GM12865 (cell line): ENCODE data around the gene C10orf88.

Experiments
- DNase-seq: peaks from one replicate; pipeline ENCODE4 v3.0.0; 2010; ENCODE audit warnings: low read depth
- H3K4me3 ChIP-seq: 2 replicates; pipeline ENCODE4 v1.5.1; 2011; ENCODE audit warnings: mild to moderate bottlenecking, low read depth, low read length, control low read depth
- TF ChIP-seq, protein P1 (sequence below): IDR thresholded peaks from 2 replicates; pipeline ENCODE4 v1.5.1; 2011; ENCODE audit warnings: low read length, control low read depth, low read depth, inconsistent platforms; ENCODE audit not compliant: insufficient read depth; ENCODE audit errors: missing control alignments

C10orf88 gene

DNA sequence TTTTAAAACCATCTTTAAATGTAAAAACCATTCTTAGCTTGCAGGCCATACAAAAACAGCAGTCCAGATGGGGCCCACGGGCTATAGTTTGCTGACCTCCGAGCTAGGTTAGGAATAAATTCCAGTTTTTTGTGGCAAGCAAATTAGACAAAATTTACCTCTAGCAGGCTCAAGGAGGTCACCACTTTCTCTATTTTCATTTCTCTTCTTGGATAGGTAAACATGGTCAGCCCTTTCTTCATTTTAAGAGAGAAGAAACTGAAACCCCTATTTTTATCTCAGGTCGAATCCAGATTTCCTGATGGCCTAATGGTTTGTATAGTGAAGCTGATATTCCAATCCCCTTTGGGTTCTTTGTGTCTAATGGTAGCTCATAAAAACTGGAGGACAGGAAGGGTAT is 43.8 kb upstream of the C10orf88 start:
- TF ChIP-seq, protein P1, sequence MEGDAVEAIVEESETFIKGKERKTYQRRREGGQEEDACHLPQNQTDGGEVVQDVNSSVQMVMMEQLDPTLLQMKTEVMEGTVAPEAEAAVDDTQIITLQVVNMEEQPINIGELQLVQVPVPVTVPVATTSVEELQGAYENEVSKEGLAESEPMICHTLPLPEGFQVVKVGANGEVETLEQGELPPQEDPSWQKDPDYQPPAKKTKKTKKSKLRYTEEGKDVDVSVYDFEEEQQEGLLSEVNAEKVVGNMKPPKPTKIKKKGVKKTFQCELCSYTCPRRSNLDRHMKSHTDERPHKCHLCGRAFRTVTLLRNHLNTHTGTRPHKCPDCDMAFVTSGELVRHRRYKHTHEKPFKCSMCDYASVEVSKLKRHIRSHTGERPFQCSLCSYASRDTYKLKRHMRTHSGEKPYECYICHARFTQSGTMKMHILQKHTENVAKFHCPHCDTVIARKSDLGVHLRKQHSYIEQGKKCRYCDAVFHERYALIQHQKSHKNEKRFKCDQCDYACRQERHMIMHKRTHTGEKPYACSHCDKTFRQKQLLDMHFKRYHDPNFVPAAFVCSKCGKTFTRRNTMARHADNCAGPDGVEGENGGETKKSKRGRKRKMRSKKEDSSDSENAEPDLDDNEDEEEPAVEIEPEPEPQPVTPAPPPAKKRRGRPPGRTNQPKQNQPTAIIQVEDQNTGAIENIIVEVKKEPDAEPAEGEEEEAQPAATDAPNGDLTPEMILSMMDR: no peak
- H3K4me3 ChIP-seq: peak overlapping the region; percentile 25; the same call in 1 of the 2 replicates
- DNase-seq: peak; percentile 26

DNA sequence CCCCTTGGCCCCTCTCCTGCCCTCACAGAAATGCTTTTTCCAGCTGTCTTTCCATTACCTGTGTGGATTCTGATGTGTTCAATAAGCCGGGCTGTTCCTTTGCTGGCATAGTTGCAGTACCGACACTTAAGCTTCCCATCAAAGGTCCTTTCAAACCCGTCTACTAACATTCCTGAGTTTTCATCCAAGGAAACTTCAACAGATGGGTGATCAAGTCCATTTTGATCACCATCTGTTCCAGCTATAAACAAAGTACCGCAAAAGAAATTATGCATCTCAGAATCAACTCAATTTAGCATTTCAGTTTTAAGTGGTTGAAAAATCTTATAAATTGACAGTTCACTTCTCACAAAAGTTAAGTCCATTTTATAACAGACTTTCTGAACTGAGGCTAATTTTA is 41.9 kb upstream of the C10orf88 start:
- TF ChIP-seq, protein P1: no peak
- DNase-seq: no peak
- no peak overlapping the region for H3K4me3 ChIP-seq

DNA sequence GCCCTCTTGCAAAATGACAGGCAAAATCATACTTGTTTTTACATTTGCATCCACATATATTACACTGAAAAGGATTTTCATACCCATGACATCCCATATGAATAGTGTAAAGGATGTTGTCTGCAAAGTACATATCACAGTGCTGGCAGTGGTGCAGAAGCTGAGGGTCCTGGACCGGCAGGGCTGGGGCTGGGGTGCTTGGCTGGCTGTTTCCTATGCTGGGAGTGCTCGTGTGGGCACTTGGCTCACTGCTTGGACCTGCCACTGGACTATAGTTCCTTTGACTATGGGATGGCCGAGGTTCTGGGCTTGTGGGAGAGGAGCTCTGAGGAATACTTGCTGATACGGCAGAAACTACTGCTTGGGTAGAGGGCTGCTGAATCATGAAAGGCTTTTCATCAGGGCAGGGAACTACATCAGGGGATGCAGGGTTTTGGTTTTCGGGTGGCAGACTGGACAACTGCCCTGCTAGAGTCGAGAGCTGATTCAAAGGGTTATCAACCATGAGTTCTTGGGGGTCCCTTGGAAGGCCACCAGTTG is 39.8 kb upstream of the C10orf88 start:
- no peak overlapping the region for H3K4me3 ChIP-seq
- TF ChIP-seq, protein P1: no peak
- no peak for DNase-seq

DNA sequence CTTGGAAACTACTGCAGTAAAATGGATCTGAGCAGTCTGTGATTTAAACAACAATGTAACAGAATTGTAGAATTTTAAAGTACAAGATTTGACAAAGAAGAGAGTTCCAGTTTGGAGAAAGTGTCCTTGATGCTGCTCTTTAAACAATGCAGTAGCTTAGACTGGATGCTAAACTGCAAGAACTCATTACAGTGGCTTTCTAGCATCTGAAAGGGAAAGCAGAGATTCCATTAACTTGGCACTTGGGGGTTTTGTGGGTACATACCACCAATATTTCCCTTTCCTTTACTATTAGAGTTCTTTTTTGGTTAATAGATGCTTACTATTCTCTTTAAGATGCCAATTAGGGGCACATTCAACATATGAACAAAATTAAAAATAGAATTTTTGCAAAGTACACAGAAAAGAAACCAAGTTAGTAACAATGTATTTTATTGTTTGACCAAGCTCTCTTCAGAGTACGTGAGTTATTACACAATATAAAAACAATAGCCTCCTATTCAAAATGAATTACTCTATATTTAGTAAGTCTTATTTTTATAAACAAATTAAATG is 38.1 kb upstream of the C10orf88 start:
- no peak for DNase-seq
- H3K4me3 ChIP-seq: no peak overlapping the region
- TF ChIP-seq, protein P1: no peak

DNA sequence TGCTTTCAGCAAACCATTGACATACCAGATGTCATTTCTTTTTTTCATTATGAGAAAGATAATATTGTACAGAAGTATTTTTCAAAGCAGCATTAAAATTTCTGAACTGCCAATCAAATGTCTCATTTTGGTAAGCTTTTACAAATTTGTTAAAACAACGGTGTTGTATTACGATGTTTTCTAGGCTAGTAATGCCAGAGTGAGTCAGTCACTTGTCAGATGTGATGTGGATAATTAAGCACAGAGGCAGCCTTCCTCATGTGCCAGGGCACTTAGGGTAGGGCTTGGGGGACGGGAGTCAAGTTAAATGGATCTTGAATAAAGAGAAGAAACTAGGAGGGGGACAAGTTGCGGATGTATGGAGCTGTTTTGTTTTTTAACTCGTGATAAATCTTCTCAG is 36.3 kb upstream of the C10orf88 start:
- DNase-seq: no peak

GRCh38 chr10:122988501-122988900 is 34.5 kb upstream of the C10orf88 start:
- DNase-seq: no peak
- TF ChIP-seq, protein P1: no peak
- H3K4me3 ChIP-seq: no peak overlapping the region

More for the DNA sequence above, 36.3 kb upstream of the C10orf88 start:
- TF ChIP-seq, protein P1: no peak
- no peak overlapping the region for H3K4me3 ChIP-seq

- TF ChIP-seq, protein P1: no peak
- H3K4me3 ChIP-seq: no peak overlapping the region
- DNase-seq: no peak
Measured at GRCh38 chr10:122986335-122986734, 32.3 kb upstream of the C10orf88 start.
